Mucosa of stomach (tissue), 1 donor: Measurements from ENCODE around the gene BRD1.
"Not testable (repeated sequence)": the region's sequence is repeated elsewhere in the genome, so short reads cannot be mapped to it uniquely, and the experiment has no call there.

Experiments
- H3K27me3 ChIP-seq: one replicate; pipeline ENCODE4 v1.7.0; 2013; ENCODE audit warnings: mild to moderate bottlenecking, low read length; ENCODE audit not compliant: control insufficient read depth, insufficient read depth
- H3K36me3 ChIP-seq: one replicate; pipeline ENCODE4 v1.7.0; 2013; ENCODE audit warnings: low read length; ENCODE audit not compliant: control insufficient read depth, insufficient read depth
- H3K4me1 ChIP-seq: one replicate; pipeline ENCODE4 v1.7.0; 2013; ENCODE audit warnings: mild to moderate bottlenecking, low read length; ENCODE audit not compliant: control insufficient read depth, insufficient read depth
- H3K4me3 ChIP-seq: one replicate; pipeline ENCODE4 v1.7.0; 2013; ENCODE audit warnings: low read length
- H3K9ac ChIP-seq: one replicate; pipeline ENCODE4 v1.7.0; 2013; ENCODE audit warnings: mild to moderate bottlenecking, low read length, moderate library complexity
- H3K9me3 ChIP-seq: one replicate; pipeline ENCODE4 v1.7.0; 2013; ENCODE audit warnings: mild to moderate bottlenecking, low read length, moderate library complexity; ENCODE audit not compliant: control insufficient read depth
- donor health status: Pancreatic carcinoma.

Gene BRD1

GRCh38 chr22:49789289-49790141 lies 38.2 kb downstream of the BRD1 start:
- Histone ChIP-seq H3K27me3 (no peaks in the 10 kb centered on the region), H3K36me3 (peaks cover 18% of the 10 kb centered on the region), H3K4me1 (peaks cover 45% of the 10 kb centered on the region), H3K9me3 (no peaks in the 10 kb centered on the region), H3K4me3 (no peak overlapping the region), H3K9ac (peak overlapping the region; percentile 50)

GRCh38 chr22:49788504-49788903 lies 39.2 kb downstream of the BRD1 start:
- H3K9ac ChIP-seq = no peak overlapping the region
- no peak overlapping the region for H3K4me3 ChIP-seq
- peaks cover 45% of the 10 kb centered on the region for H3K4me1 ChIP-seq
- no peaks in the 10 kb centered on the region for H3K9me3 ChIP-seq
- no peaks in the 10 kb centered on the region for H3K27me3 ChIP-seq
- peaks cover 9% of the 10 kb centered on the region for H3K36me3 ChIP-seq

- Histone ChIP-seq H3K27me3 (no peaks in the 10 kb centered on the region), H3K4me1 (peaks cover 45% of the 10 kb centered on the region), H3K36me3 (peaks cover 6% of the 10 kb centered on the region), H3K4me3 (no peak overlapping the region), H3K9ac (no peak overlapping the region), H3K9me3 (no peaks in the 10 kb centered on the region)
Observed at GRCh38 chr22:49787861-49788260, 39.8 kb downstream of the BRD1 start.

- Histone ChIP-seq H3K36me3 (peaks cover 6% of the 10 kb centered on the region), H3K9ac (no peak overlapping the region), H3K9me3 (no peaks in the 10 kb centered on the region), H3K4me3 (no peak overlapping the region), H3K4me1 (peaks cover 41% of the 10 kb centered on the region), H3K27me3 (no peaks in the 10 kb centered on the region)
Observed at GRCh38 chr22:49786976-49787706, 40.5 kb downstream of the BRD1 start.

- no peaks in the 10 kb centered on the region for H3K27me3 ChIP-seq
- H3K9me3 ChIP-seq = no peaks in the 10 kb centered on the region
- peaks cover 29% of the 10 kb centered on the region for H3K4me1 ChIP-seq
- peaks cover 11% of the 10 kb centered on the region for H3K36me3 ChIP-seq
- H3K4me3 ChIP-seq = no peak overlapping the region
- H3K9ac ChIP-seq = no peak overlapping the region
Observed at GRCh38 chr22:49785841-49786471, 41.7 kb downstream of the BRD1 start.

GRCh38 chr22:49785046-49785521 lies 42.6 kb downstream of the BRD1 start:
- H3K4me1 ChIP-seq = peaks cover 21% of the 10 kb centered on the region
- peaks cover 5% of the 10 kb centered on the region for H3K36me3 ChIP-seq

GRCh38 chr22:49784630-49784971 lies 43.1 kb downstream of the BRD1 start:
- peaks cover 16% of the 10 kb centered on the region for H3K4me1 ChIP-seq
- no peak overlapping the region for H3K4me3 ChIP-seq
- H3K27me3 ChIP-seq = no peaks in the 10 kb centered on the region
- H3K9ac ChIP-seq = no peak overlapping the region
- H3K9me3 ChIP-seq = no peaks in the 10 kb centered on the region
- H3K36me3 ChIP-seq = peaks cover 5% of the 10 kb centered on the region

More at GRCh38 chr22:49785046-49785521, 42.6 kb downstream of the BRD1 start:
- Histone ChIP-seq H3K9ac (no peak overlapping the region), H3K27me3 (no peaks in the 10 kb centered on the region), H3K9me3 (no peaks in the 10 kb centered on the region), H3K4me3 (no peak overlapping the region)

GRCh38 chr22:49783926-49784629 lies 43.6 kb downstream of the BRD1 start:
- Histone ChIP-seq H3K36me3 (peaks cover 5% of the 10 kb centered on the region), H3K4me3 (no peak overlapping the region), H3K9ac (no peak overlapping the region), H3K4me1 (peaks cover 11% of the 10 kb centered on the region), H3K27me3 (no peaks in the 10 kb centered on the region), H3K9me3 (no peaks in the 10 kb centered on the region)

GRCh38 chr22:49783036-49783746 lies 44.5 kb downstream of the BRD1 start:
- peaks cover 2% of the 10 kb centered on the region for H3K4me1 ChIP-seq
- peaks cover 5% of the 10 kb centered on the region for H3K36me3 ChIP-seq
- no peaks in the 10 kb centered on the region for H3K27me3 ChIP-seq
- H3K9me3 ChIP-seq = no peaks in the 10 kb centered on the region
- no peak overlapping the region for H3K4me3 ChIP-seq
- no peak overlapping the region for H3K9ac ChIP-seq

- not testable (repeated sequence) for H3K36me3 ChIP-seq, H3K9me3 ChIP-seq, H3K4me3 ChIP-seq, H3K27me3 ChIP-seq, H3K9ac ChIP-seq, H3K4me1 ChIP-seq
Observed at GRCh38 chr22:49781886-49782285, 45.8 kb downstream of the BRD1 start.

GRCh38 chr22:49781289-49781782 lies 46.3 kb downstream of the BRD1 start:
- H3K4me3 ChIP-seq = no peak overlapping the region
- no peaks in the 10 kb centered on the region for H3K27me3 ChIP-seq
- H3K4me1 ChIP-seq = no peaks in the 10 kb centered on the region
- peaks cover 10% of the 10 kb centered on the region for H3K36me3 ChIP-seq
- no peaks in the 10 kb centered on the region for H3K9me3 ChIP-seq
- H3K9ac ChIP-seq = no peak overlapping the region
